CD4-positive, alpha-beta T cell (primary cell): ENCODE results near the gene GRIN2B. TPM values are rescaled to one million over a fixed set of nuclear protein-coding genes. Genes with fewer than 3 reads are reported as not detected.

Experiments
- ATAC-seq: fragments of 200-7000 bp; cut with Tn5 transposase; one replicate; pipeline ENCODE4 v1.10.0; 2022; ENCODE audit warnings: mild to moderate bottlenecking; ENCODE audit not compliant: poor library complexity
- CTCF ChIA-PET: fragments of 350-600 bp; sonication (Branson Sonifier 250); formaldehyde crosslinking; loops from one replicate; lab custom pipeline; 2021; ENCODE audit warnings: antibody characterized with exemption, inconsistent platforms; lab: Charles Lee
- POLR2A ChIA-PET: fragments of 350-600 bp; sonication (Branson Sonifier 250); formaldehyde crosslinking; loops from one replicate; lab custom pipeline; 2021; ENCODE audit warnings: antibody characterized with exemption, inconsistent platforms; lab: Charles Lee
- DNase-seq, 14 experiments: peaks; one replicate each; pipeline ENCODE4 v3.0.0-alpha.2; 2013 to 2020; ENCODE audit warnings: mixed read lengths in 2 of 14
- H3K27ac ChIP-seq, 2 donors: one replicate each; pipeline versions ENCODE4 v1.5.1 to v1.7.0; 2013; ENCODE audit warnings: low read length in 2 of 2, low read depth in 1 of 2, mild to moderate bottlenecking in 1 of 2
- H3K27me3 ChIP-seq, 2 experiments: 1 replicate in 1 of 2; 2 replicates in 1 of 2; pipeline versions ENCODE4 v1.6.1 to v1.7.0; 2013; ENCODE audit warnings: low read length in 2 of 2, control low read depth in 1 of 2, mild to moderate bottlenecking in 1 of 2, moderate library complexity in 1 of 2; ENCODE audit not compliant: insufficient read depth in 2 of 2, control insufficient read depth in 1 of 2
- H3K36me3 ChIP-seq: one replicate; pipeline ENCODE4 v1.6.1; 2013; ENCODE audit warnings: low read length, control low read depth; ENCODE audit not compliant: insufficient read depth
- H3K4me1 ChIP-seq: one replicate; pipeline ENCODE4 v1.6.1; 2013; ENCODE audit warnings: low read length, control low read depth; ENCODE audit not compliant: insufficient read depth
- H3K4me3 ChIP-seq: one replicate; pipeline ENCODE4 v1.5.1; 2013; ENCODE audit warnings: mild to moderate bottlenecking, low read length, moderate library complexity
- H3K9me3 ChIP-seq, 2 experiments: 1 replicate in 1 of 2; 2 replicates in 1 of 2; pipeline versions ENCODE4 v1.6.1 to v1.7.0; 2013; ENCODE audit warnings: low read length in 2 of 2, mild to moderate bottlenecking in 2 of 2, control low read depth in 1 of 2, moderate library complexity in 1 of 2; ENCODE audit not compliant: control insufficient read depth in 1 of 2, insufficient read depth in 1 of 2
- H3K27ac Mint-ChIP-seq: one replicate; pipeline ENCODE4 v1.8.0; 2020; ENCODE audit warnings: mixed read lengths
- H3K27me3 Mint-ChIP-seq: one replicate; pipeline ENCODE4 v1.8.0; 2021; ENCODE audit warnings: mixed read lengths
- H3K36me3 Mint-ChIP-seq: one replicate; pipeline ENCODE4 v1.8.0; 2021; ENCODE audit warnings: low read depth, mixed read lengths
- H3K4me1 Mint-ChIP-seq: one replicate; pipeline ENCODE4 v1.8.0; 2021; ENCODE audit warnings: low read depth, mixed read lengths
- H3K4me3 Mint-ChIP-seq: one replicate; pipeline ENCODE4 v1.8.0; 2020; ENCODE audit warnings: mild to moderate bottlenecking, mixed read lengths
- H3K9me3 Mint-ChIP-seq: one replicate; pipeline ENCODE4 v1.8.0; 2020; ENCODE audit warnings: mixed read lengths
- intact Hi-C, 2 experiments: fragments of 100-400 bp; cut with DNase I in 1 of 2; cut with micrococcal nuclease in 1 of 2; formaldehyde crosslinking; loops; one replicate each; pipeline versions ENCODE4 v1.15.1 to v1.9.0; 2023 to 2025; cut with DNase I, micrococcal nuclease
- total RNA-seq, 174 experiments: library from RNA in 2 of 174; stranded (reverse) in 2 of 174; gene quantifications; one replicate each; pipeline ENCODE4 v1.2.3 and lab custom pipeline; 2021 to 2026
- TF ChIP-seq, protein P1 (sequence below): fragments of 200-600 bp; IDR thresholded peaks from one replicate; pipeline ENCODE4 v1.8.0; 2022; ENCODE audit warnings: antibody characterized with exemption, mild to moderate bottlenecking

Gene GRIN2B
- total RNA-seq, 2 experiments from 2014 or later, result not detected

DNA sequence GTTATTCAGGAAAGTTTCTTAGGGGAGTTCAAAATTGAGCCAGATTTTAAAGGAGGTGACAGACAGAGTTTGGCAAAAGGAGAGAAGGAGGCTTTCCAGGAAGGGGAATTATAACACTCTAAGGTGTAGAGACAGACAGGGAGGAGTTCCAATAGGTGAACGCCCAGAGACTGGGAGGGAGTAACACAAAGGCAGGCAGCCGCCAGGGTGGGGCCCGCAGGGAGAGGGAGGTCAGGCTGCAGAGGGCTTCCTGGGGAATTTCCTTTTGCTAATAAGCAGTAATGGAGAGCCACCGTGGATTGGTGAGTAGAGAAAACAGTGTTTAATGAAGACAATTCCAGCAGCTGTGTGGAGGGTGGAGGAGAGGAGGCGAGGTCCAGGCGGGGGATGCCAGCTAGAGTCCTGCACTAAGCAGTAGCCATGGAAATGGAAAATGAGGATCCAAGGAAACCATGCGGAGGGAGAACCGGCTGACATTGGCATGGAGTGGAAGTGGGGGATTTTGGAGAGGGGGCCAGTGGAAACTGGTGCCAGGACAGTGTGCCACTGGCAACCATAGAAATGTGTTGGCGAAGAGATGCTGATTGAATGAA lies 22.2 kb downstream of the GRIN2B start:
- Histone ChIP-seq H3K27ac (no peak overlapping the region), H3K9me3 (no peaks in the 10 kb centered on the region), H3K4me1 (no peaks in the 10 kb centered on the region), H3K27me3 (no peaks in the 10 kb centered on the region), H3K4me3 (no peak overlapping the region), H3K36me3 (no peaks in the 10 kb centered on the region)
- TF ChIP-seq, protein P1, sequence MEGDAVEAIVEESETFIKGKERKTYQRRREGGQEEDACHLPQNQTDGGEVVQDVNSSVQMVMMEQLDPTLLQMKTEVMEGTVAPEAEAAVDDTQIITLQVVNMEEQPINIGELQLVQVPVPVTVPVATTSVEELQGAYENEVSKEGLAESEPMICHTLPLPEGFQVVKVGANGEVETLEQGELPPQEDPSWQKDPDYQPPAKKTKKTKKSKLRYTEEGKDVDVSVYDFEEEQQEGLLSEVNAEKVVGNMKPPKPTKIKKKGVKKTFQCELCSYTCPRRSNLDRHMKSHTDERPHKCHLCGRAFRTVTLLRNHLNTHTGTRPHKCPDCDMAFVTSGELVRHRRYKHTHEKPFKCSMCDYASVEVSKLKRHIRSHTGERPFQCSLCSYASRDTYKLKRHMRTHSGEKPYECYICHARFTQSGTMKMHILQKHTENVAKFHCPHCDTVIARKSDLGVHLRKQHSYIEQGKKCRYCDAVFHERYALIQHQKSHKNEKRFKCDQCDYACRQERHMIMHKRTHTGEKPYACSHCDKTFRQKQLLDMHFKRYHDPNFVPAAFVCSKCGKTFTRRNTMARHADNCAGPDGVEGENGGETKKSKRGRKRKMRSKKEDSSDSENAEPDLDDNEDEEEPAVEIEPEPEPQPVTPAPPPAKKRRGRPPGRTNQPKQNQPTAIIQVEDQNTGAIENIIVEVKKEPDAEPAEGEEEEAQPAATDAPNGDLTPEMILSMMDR, result no peak
- POLR2A ChIA-PET, result no interaction called here
- peaks cover 17% of the 10 kb centered on the region for H3K27me3 Mint-ChIP-seq
- H3K36me3 Mint-ChIP-seq, result no peaks in the 10 kb centered on the region
- H3K27ac Mint-ChIP-seq, result no peak overlapping the region
- no peaks in the 10 kb centered on the region for H3K4me1 Mint-ChIP-seq
- no peak overlapping the region for H3K4me3 Mint-ChIP-seq
- no peaks in the 10 kb centered on the region for H3K9me3 Mint-ChIP-seq
- intact Hi-C loops, result no loop called here
- CTCF ChIA-PET, result no interaction called here
- ATAC-seq, result no peak
- no peak for DNase-seq

DNA sequence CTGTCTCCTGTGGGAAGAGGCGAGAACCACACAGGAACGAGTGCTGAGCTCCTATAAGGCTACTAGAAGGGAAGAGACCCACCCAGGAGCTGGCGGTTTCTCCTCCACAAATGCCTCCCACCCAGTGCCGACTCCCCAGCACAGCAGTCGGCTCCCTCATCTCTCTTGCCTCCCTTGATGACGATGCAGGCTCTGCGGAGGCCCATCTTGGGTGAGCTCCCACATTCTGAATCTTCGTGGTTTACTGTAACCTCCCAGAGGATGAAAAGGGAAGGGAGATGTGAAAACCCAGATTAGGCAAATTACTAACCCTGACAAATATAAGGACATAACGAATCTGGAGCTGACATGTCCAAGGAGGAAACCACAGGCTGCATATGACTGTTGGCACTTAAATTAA lies 23.8 kb downstream of the GRIN2B start:
- intact Hi-C loops, result no loop called here
- peaks cover 13% of the 10 kb centered on the region for H3K27me3 Mint-ChIP-seq
- ChIA-PET POLR2A (no interaction called here), CTCF (no interaction called here)
- no peaks in the 10 kb centered on the region for H3K27me3 ChIP-seq
- no peaks in the 10 kb centered on the region for H3K4me1 Mint-ChIP-seq
- no peaks in the 10 kb centered on the region for H3K36me3 ChIP-seq
- no peaks in the 10 kb centered on the region for H3K4me1 ChIP-seq
- DNase-seq (no peak), ATAC-seq (no peak)
- no peak overlapping the region for H3K4me3 ChIP-seq
- no peaks in the 10 kb centered on the region for H3K36me3 Mint-ChIP-seq
- no peak overlapping the region for H3K4me3 Mint-ChIP-seq
- H3K27ac Mint-ChIP-seq, result no peak overlapping the region
- H3K9me3 ChIP-seq, result no peaks in the 10 kb centered on the region
- H3K27ac ChIP-seq, result no peak overlapping the region
- TF ChIP-seq, protein P1, result no peak
- H3K9me3 Mint-ChIP-seq, result no peaks in the 10 kb centered on the region

- no peaks in the 10 kb centered on the region for H3K4me1 Mint-ChIP-seq
- H3K27me3 Mint-ChIP-seq, result peaks cover 10% of the 10 kb centered on the region
- TF ChIP-seq, protein P1, result no peak
- H3K27ac Mint-ChIP-seq, result no peak overlapping the region
- intact Hi-C loops, result no loop called here
- ChIA-PET POLR2A (no interaction called here), CTCF (no interaction called here)
- Histone ChIP-seq H3K4me1 (no peaks in the 10 kb centered on the region), H3K9me3 (no peaks in the 10 kb centered on the region), H3K4me3 (no peak overlapping the region), H3K27ac (no peak overlapping the region), H3K36me3 (no peaks in the 10 kb centered on the region), H3K27me3 (no peaks in the 10 kb centered on the region)
- no peak for DNase-seq
- no peak for ATAC-seq
- no peaks in the 10 kb centered on the region for H3K9me3 Mint-ChIP-seq
- no peaks in the 10 kb centered on the region for H3K36me3 Mint-ChIP-seq
- no peak overlapping the region for H3K4me3 Mint-ChIP-seq
Observed at GRCh38 chr12:13956060-13956590, 25.3 kb downstream of the GRIN2B start.
